IPS-18c (cell line): ENCODE results near the gene ZNF813.
"Not testable (repeated sequence)": the region's sequence is repeated elsewhere in the genome, so short reads cannot be mapped to it uniquely, and the experiment has no call there.

ENCODE experiments used
- H3K4me3 ChIP-seq: 2 replicates; pipeline ENCODE4 v1.7.0; 2013; ENCODE audit warnings: low read depth, mild to moderate bottlenecking, low read length, moderate library complexity; ENCODE audit not compliant: insufficient read depth
- H3K9me3 ChIP-seq: one replicate; pipeline ENCODE4 v1.6.1; 2013; ENCODE audit warnings: mild to moderate bottlenecking, low read length, moderate library complexity; ENCODE audit not compliant: control insufficient read depth, insufficient read depth

ZNF813 gene

GRCh38 chr19:53468628-53469027 lies 1.1 kb downstream of the ZNF813 start:
- H3K9me3 ChIP-seq, H3K4me3 ChIP-seq: not testable (repeated sequence)

GRCh38 chr19:53471916-53472315 lies 4.4 kb downstream of the ZNF813 start:
- Histone ChIP-seq H3K9me3 (no peaks in the 10 kb centered on the region), H3K4me3 (no peak overlapping the region)

DNA sequence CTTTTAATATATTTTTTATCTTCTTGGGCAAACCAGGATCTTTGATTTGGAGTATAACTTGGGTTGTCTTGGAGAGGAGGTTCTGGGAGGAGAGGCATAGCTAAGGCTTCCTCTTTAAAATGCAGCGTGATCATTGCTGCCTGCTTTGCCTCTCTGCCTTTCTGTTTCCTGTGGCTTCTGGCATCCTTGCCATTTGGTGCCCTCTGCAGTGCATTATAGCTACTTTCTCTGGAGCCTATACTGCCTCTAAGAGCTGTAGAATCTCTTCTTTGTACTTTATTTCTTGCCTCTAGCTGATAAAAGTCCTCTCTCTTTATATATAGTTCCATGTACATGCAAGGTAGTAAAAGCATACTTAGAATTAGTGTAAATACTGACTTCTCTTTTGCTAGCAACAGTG lies 7.3 kb downstream of the ZNF813 start:
- H3K9me3 ChIP-seq, result peaks cover 11% of the 10 kb centered on the region
- not testable (repeated sequence) for H3K4me3 ChIP-seq

GRCh38 chr19:53475470-53475869 lies 7.9 kb downstream of the ZNF813 start:
- not testable (repeated sequence) for H3K4me3 ChIP-seq
- peaks cover 11% of the 10 kb centered on the region for H3K9me3 ChIP-seq

DNA sequence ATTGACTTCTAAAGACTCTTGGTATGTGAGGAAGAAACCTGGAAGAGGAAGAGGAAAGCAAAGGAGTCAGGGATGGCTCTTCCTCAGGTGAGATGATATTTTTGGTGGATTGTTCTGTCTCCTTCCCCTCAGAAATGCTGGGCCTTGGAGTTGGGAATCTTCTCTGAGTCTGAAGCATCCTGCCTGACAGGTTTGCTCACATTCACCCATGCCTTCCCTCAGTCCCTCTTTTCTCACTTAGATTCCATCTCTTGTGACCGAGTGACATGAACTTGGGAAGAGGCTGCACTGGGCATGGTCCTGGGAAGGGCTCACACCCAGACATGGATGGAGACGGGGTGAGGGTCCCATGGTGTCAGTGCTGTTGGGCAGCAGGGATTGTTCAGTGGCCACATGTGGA lies 16.2 kb downstream of the ZNF813 start:
- H3K9me3 ChIP-seq, result peaks cover 11% of the 10 kb centered on the region
- not testable (repeated sequence) for H3K4me3 ChIP-seq

DNA sequence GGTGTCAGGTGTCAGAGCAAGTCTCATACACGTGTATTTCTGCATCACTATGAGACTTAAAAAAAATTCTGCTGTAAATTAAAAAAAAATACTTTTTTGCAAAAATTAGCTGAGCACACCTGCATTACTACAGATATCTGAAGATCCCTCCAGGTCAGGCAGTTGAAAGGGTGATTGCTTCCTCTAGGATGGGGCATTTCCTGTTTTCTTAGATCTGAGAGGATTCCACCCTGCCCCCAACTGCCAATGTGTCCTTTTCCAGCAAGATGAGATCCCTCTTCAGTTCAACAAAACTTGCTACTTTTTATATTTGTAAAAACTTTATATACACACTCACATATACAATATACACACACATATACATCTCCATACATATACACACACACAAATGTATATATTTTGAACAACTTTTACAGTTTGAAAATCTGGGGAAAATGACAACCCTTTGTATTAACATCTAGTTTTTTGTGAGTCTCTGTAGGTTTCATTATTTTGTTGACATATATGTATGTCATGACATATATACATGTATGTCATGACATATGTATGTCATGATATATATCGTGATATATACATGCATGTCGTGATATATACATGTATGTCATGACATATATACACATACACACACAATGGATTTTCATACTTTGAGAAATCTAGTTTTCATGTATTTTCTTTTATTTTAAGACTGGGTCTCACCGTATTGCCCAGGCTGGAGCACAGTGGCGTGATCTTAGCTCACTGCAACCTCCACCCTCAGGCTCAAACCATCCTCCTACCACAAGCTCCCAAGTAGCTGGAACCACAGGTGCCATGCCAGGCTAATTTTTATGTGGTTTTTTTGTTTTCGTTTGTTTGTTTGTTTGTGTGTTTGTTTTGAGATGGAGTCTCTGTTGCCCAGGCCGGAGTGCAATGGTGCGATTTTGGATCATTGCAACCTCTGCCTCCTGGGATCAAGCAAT lies 17.8 kb downstream of the ZNF813 start:
- no peak overlapping the region for H3K4me3 ChIP-seq
- peaks cover 6% of the 10 kb centered on the region for H3K9me3 ChIP-seq

- no peak overlapping the region for H3K4me3 ChIP-seq
- no peaks in the 10 kb centered on the region for H3K9me3 ChIP-seq
Measured at GRCh38 chr19:53492153-53492552, 24.6 kb downstream of the ZNF813 start.

DNA sequence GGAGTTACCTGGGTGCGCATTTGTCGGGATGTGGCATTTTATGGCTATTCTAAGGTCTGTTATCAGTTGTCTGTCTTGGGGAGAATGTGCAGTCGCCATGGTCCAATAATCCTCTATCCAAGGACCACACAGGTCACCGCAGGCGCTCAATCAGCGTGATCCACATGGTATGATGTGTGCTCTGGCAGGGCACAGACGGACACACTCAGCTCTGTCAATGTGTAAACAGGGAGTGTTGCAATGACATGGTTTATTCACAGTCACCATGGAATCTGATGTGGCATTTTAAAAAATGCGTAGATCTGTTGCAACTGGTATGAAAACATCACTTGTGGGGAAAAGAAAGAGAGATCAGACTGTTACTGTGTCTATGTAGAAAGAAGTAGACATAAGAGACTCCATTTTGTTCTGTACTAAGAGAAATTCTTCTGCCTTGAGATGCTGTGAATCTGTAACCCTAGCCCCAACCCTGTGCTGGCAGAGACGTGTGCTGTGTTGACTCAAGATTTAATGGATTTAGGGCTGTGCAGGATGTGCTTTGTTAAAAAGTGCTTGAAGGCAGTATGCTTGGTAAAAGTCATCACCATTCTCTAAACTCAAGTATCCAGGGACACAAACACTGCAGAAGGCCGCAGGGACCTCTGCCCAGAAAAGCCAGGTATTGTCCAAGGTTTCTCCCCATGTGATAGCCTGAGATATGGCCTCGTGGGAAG lies 29.9 kb downstream of the ZNF813 start:
- not testable (repeated sequence) for H3K4me3 ChIP-seq, H3K9me3 ChIP-seq

- H3K4me3 ChIP-seq, H3K9me3 ChIP-seq: not testable (repeated sequence)
Measured at GRCh38 chr19:53498024-53498395, 30.5 kb downstream of the ZNF813 start.

DNA sequence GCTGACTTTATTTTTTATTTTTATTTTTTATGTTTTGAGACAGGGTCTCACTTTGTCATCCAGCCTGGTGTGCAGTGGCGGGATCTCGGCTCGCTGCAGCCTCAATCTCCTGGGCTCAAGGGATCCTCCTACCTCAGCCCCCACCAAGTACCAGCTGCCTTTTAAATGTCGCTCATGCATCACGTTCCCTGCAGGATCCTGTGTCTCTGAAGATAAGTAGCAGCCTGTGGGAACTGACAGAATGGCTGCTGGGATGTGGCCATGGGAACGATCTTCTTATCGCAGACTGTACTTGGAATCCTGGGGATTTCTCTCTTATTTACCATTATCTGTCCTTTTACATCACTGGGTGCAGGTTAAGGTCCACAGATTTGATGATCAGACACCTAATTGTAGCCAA lies 35.6 kb downstream of the ZNF813 start:
- H3K4me3 ChIP-seq, result not testable (repeated sequence)

GRCh38 chr19:53503671-53504364 lies 36.3 kb downstream of the ZNF813 start:
- H3K4me3 ChIP-seq, H3K9me3 ChIP-seq: not testable (repeated sequence)

More for the DNA sequence above, 35.6 kb downstream of the ZNF813 start:
- not testable (repeated sequence) for H3K9me3 ChIP-seq

- not testable (repeated sequence) for H3K4me3 ChIP-seq, H3K9me3 ChIP-seq
Measured at GRCh38 chr19:53504365-53504703, 36.8 kb downstream of the ZNF813 start.

GRCh38 chr19:53504885-53505284 lies 37.4 kb downstream of the ZNF813 start:
- Histone ChIP-seq H3K9me3 (no peaks in the 10 kb centered on the region), H3K4me3 (no peak overlapping the region)

GRCh38 chr19:53506728-53507127 lies 39.2 kb downstream of the ZNF813 start:
- Histone ChIP-seq H3K4me3 (no peak overlapping the region), H3K9me3 (no peaks in the 10 kb centered on the region)

DNA sequence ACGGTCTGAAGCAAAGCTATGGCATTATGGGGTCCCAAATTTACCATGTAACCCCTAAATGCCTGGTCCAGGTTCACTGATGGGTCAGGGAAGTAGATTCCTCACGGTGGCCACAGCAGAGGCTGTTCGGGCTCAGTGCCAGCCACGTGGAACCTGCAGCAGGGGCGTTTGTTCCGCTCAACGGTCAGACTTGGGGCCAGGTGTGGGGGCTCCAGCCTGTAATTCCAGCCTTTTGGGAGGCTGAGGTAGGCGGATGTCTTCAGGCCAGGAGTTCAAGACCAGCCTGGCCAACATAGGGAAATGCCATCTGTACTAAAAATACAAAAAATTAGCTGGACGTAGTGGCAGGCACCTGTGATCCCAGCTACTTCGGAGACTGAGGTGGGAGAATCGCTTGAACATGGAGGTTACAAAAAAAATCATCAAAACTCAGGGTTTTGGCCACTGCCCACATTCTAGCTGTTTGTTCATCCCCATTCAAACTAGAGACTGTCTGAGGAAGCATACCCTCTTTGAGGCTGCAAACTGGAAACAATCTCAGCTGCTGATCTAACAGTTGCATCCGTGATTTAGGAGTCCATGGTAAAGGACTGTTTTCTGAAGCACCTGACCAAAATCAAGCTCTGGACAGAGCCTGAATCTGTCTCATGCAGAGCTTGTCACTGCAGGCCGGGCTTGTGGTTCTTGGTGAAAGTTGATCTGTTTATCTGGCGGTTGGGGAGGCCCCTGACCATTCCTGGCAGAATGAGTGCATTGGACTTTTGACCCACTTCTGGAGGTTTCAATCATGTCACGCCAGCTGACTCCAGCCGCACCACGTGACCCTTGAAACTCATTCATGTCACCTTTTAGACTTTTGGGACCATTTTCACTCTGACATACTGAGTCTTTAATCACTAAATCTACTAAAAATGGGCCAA lies 40.2 kb downstream of the ZNF813 start:
- Histone ChIP-seq H3K9me3 (no peaks in the 10 kb centered on the region), H3K4me3 (no peak overlapping the region)

GRCh38 chr19:53509443-53509842 lies 41.9 kb downstream of the ZNF813 start:
- Histone ChIP-seq H3K9me3 (no peaks in the 10 kb centered on the region), H3K4me3 (no peak overlapping the region)

GRCh38 chr19:53509845-53510244 lies 42.3 kb downstream of the ZNF813 start:
- no peak overlapping the region for H3K4me3 ChIP-seq
- no peaks in the 10 kb centered on the region for H3K9me3 ChIP-seq
